ENCODE data around the gene TMEM258.

Gene TMEM258

GRCh38 chr11:61793829-61794204, 1.4 kb upstream of the TMEM258 start:
- Mint-ChIP-seq H3K27ac (peak overlapping the region; percentile 100), H3K9me3 (ENCODE audit: low read depth) (no peaks in the 10 kb centered on the region), H3K36me3 (peaks cover 9% of the 10 kb centered on the region), H3K4me1 (ENCODE audit: low read depth) (peaks cover 28% of the 10 kb centered on the region), H3K4me3 (peak overlapping the region; percentile 97), H3K27me3 (no peaks in the 10 kb centered on the region)

GRCh38 chr11:61793083-61793828, 857 bp upstream of the TMEM258 start:
- Mint-ChIP-seq H3K27me3 (no peaks in the 10 kb centered on the region), H3K9me3 (ENCODE audit: low read depth) (no peaks in the 10 kb centered on the region), H3K4me1 (ENCODE audit: low read depth) (peaks cover 28% of the 10 kb centered on the region), H3K36me3 (peaks cover 9% of the 10 kb centered on the region), H3K27ac (peak overlapping the region; percentile 100), H3K4me3 (peak overlapping the region; percentile 97)

- H3K9me3 Mint-ChIP-seq (ENCODE audit: low read depth) = no peaks in the 10 kb centered on the region
- H3K4me1 Mint-ChIP-seq (ENCODE audit: low read depth) = peaks cover 26% of the 10 kb centered on the region
- H3K27ac Mint-ChIP-seq = peak overlapping the region; percentile 100
- H3K4me3 Mint-ChIP-seq = peak overlapping the region; percentile 97
- H3K27me3 Mint-ChIP-seq = no peaks in the 10 kb centered on the region
- peaks cover 6% of the 10 kb centered on the region for H3K36me3 Mint-ChIP-seq
Measured at GRCh38 chr11:61791737-61792309, 576 bp downstream of the TMEM258 start.

- H3K9me3 Mint-ChIP-seq (ENCODE audit: low read depth) = no peaks in the 10 kb centered on the region
- H3K4me3 Mint-ChIP-seq = no peak overlapping the region
- H3K27me3 Mint-ChIP-seq = no peaks in the 10 kb centered on the region
- peaks cover 16% of the 10 kb centered on the region for H3K4me1 Mint-ChIP-seq (ENCODE audit: low read depth)
- H3K36me3 Mint-ChIP-seq = peaks cover 6% of the 10 kb centered on the region
- H3K27ac Mint-ChIP-seq = no peak overlapping the region
Measured at GRCh38 chr11:61787928-61788491, 4.4 kb downstream of the TMEM258 start.

GRCh38 chr11:61785837-61786402, 6.5 kb downstream of the TMEM258 start:
- peaks cover 2% of the 10 kb centered on the region for H3K36me3 Mint-ChIP-seq
- no peaks in the 10 kb centered on the region for H3K9me3 Mint-ChIP-seq (ENCODE audit: low read depth)
- H3K27ac Mint-ChIP-seq = no peak overlapping the region
- H3K27me3 Mint-ChIP-seq = no peaks in the 10 kb centered on the region
- no peak overlapping the region for H3K4me3 Mint-ChIP-seq
- peaks cover 9% of the 10 kb centered on the region for H3K4me1 Mint-ChIP-seq (ENCODE audit: low read depth)

- peaks cover 2% of the 10 kb centered on the region for H3K36me3 Mint-ChIP-seq
- H3K4me1 Mint-ChIP-seq (ENCODE audit: low read depth) = peaks cover 2% of the 10 kb centered on the region
- no peak overlapping the region for H3K4me3 Mint-ChIP-seq
- no peak overlapping the region for H3K27ac Mint-ChIP-seq
- no peaks in the 10 kb centered on the region for H3K9me3 Mint-ChIP-seq (ENCODE audit: low read depth)
- H3K27me3 Mint-ChIP-seq = no peaks in the 10 kb centered on the region
Measured at GRCh38 chr11:61784506-61784805, 7.9 kb downstream of the TMEM258 start.

GRCh38 chr11:61783717-61784505, 8.5 kb downstream of the TMEM258 start:
- Mint-ChIP-seq H3K4me3 (no peak overlapping the region), H3K27me3 (no peaks in the 10 kb centered on the region), H3K36me3 (peaks cover 2% of the 10 kb centered on the region), H3K4me1 (ENCODE audit: low read depth) (peaks cover 2% of the 10 kb centered on the region), H3K27ac (no peak overlapping the region), H3K9me3 (ENCODE audit: low read depth) (no peaks in the 10 kb centered on the region)

- Mint-ChIP-seq H3K27me3 (no peaks in the 10 kb centered on the region), H3K27ac (no peak overlapping the region), H3K4me1 (ENCODE audit: low read depth) (peaks cover 4% of the 10 kb centered on the region), H3K9me3 (ENCODE audit: low read depth) (no peaks in the 10 kb centered on the region), H3K4me3 (no peak overlapping the region), H3K36me3 (no peaks in the 10 kb centered on the region)
Measured at GRCh38 chr11:61782841-61783240, 9.6 kb downstream of the TMEM258 start.

GRCh38 chr11:61782299-61782698, 10.1 kb downstream of the TMEM258 start:
- no peak overlapping the region for H3K27ac Mint-ChIP-seq
- no peak overlapping the region for H3K4me3 Mint-ChIP-seq
- peaks cover 6% of the 10 kb centered on the region for H3K4me1 Mint-ChIP-seq (ENCODE audit: low read depth)
- no peaks in the 10 kb centered on the region for H3K9me3 Mint-ChIP-seq (ENCODE audit: low read depth)
- no peaks in the 10 kb centered on the region for H3K27me3 Mint-ChIP-seq
- H3K36me3 Mint-ChIP-seq = no peaks in the 10 kb centered on the region

- H3K4me3 Mint-ChIP-seq = no peak overlapping the region
- no peak overlapping the region for H3K27ac Mint-ChIP-seq
- no peaks in the 10 kb centered on the region for H3K27me3 Mint-ChIP-seq
- no peaks in the 10 kb centered on the region for H3K9me3 Mint-ChIP-seq (ENCODE audit: low read depth)
- H3K36me3 Mint-ChIP-seq = no peaks in the 10 kb centered on the region
- H3K4me1 Mint-ChIP-seq (ENCODE audit: low read depth) = peaks cover 11% of the 10 kb centered on the region
Measured at GRCh38 chr11:61781585-61781984, 10.8 kb downstream of the TMEM258 start.

GRCh38 chr11:61780581-61781162, 11.7 kb downstream of the TMEM258 start:
- Mint-ChIP-seq H3K27ac (no peak overlapping the region), H3K4me1 (ENCODE audit: low read depth) (peaks cover 12% of the 10 kb centered on the region), H3K4me3 (no peak overlapping the region), H3K36me3 (no peaks in the 10 kb centered on the region), H3K9me3 (ENCODE audit: low read depth) (no peaks in the 10 kb centered on the region), H3K27me3 (no peaks in the 10 kb centered on the region)

- H3K27me3 Mint-ChIP-seq = no peaks in the 10 kb centered on the region
- H3K36me3 Mint-ChIP-seq = no peaks in the 10 kb centered on the region
- no peak overlapping the region for H3K27ac Mint-ChIP-seq
- no peaks in the 10 kb centered on the region for H3K9me3 Mint-ChIP-seq (ENCODE audit: low read depth)
- peaks cover 12% of the 10 kb centered on the region for H3K4me1 Mint-ChIP-seq (ENCODE audit: low read depth)
- H3K4me3 Mint-ChIP-seq = no peak overlapping the region
Measured at GRCh38 chr11:61779666-61780525, 12.5 kb downstream of the TMEM258 start.

- Mint-ChIP-seq H3K27me3 (no peaks in the 10 kb centered on the region), H3K9me3 (ENCODE audit: low read depth) (no peaks in the 10 kb centered on the region), H3K27ac (no peak overlapping the region), H3K4me3 (no peak overlapping the region), H3K4me1 (ENCODE audit: low read depth) (peaks cover 12% of the 10 kb centered on the region), H3K36me3 (no peaks in the 10 kb centered on the region)
Measured at GRCh38 chr11:61778920-61779650, 13.3 kb downstream of the TMEM258 start.

Measured in activated naive CD8-positive, alpha-beta T cell (primary cell).